Measurements from ENCODE around the gene PLSCR4. TPM values are rescaled to one million over a fixed set of nuclear protein-coding genes. Genes with fewer than 3 reads are reported as not detected.

Gene PLSCR4
- total and polyA plus RNA-seq, 11 donors: 4.0 to 36.3 (median 13.4) TPM

GRCh38 chr3:146279951-146280350, 29.0 kb upstream of the PLSCR4 start:
- H3K27ac ChIP-seq: no peak overlapping the region
- intact Hi-C loops (cut with DNase I): loop anchor here in 1 of 10 donors (5.0 kb wide), 1 partner anchor 32 kb away; no protein-coding TSS in a partner anchor
- 79 to 84% (median 80%) methylated on average over 3 of the region's 3 CpGs for WGBS, 4 donors
- no peaks in the 10 kb centered on the region for H3K27me3 ChIP-seq
- H3K36me3 ChIP-seq: no peaks in the 10 kb centered on the region
- no peak overlapping the region for H3K4me3 ChIP-seq
- DNase-seq: no peak
- no peak for ATAC-seq
- peaks cover 0 to 38% (median 5%) of the 10 kb centered on the region in 12 donors for H3K4me1 ChIP-seq
- no peak for TF ChIP-seq CTCF (IDR thresholded peaks at IDR 0.05)
- no peak for TF ChIP-seq POLR2A (IDR thresholded peaks at IDR 0.05)
- H3K9me3 ChIP-seq: no peaks in the 10 kb centered on the region

DNA sequence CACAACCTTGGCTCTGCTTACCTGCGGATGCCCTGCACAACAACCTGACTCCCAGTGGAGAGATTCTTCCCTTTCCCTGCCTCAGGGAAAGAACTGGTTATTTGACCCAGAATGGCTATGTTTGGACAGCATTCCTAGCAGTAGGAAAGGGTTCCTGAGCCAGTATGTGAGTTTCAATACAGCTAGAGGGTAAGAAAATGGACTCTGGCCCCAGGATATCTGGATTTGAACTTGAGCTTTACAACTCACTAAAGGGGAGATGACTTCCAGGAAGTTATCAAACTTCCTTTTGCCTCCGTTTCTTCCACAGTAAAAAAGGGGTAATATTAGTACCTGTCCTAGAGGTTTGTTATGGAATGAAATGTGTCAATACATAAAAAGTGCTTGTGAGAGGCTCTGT, 28.1 kb upstream of the PLSCR4 start:
- Histone ChIP-seq H3K4me1 (peaks cover 0 to 47% (median 5%) of the 10 kb centered on the region in 12 donors), H3K27ac (no peak overlapping the region)

DNA sequence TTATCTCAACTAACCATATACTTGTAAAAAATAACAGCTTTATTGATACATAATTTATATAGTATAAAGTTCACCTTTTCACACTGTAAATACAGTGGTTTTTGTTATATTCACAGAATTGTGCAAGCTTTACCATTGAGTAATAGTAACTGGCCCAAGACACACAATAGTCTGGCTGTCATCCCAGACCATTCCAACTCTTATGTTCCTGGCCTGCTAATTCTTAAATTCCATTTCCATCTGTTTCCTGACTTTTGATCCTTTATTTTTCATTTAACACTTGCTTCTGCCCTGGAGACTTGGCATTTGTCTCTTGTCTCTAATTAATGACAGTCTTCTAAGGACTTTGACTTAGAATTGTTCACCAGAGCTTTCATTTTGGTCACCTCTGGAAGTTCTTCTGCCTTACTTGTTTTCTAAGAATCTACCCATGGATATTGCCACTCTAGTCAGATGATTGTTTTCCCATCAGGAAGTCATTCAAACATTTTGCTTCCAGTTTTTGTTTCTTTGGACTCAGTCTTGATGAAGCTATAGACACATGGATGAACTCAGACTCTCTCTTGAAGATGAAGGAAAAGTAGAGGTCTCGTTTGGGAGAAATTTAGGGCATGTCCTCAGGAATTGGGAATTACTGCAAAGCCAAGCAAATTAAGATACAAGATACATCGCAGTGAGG, 27.2 kb upstream of the PLSCR4 start:
- H3K36me3 ChIP-seq: no peaks in the 10 kb centered on the region
- no peaks in the 10 kb centered on the region for H3K9me3 ChIP-seq
- no peaks in the 10 kb centered on the region for H3K27me3 ChIP-seq
- TF ChIP-seq CTCF (IDR thresholded peaks at IDR 0.05) (no peak), POLR2A (IDR thresholded peaks at IDR 0.05) (no peak)
- WGBS, 4 donors: 55 to 76% (median 70%) methylated on average over 2 of the region's 2 CpGs
- H3K4me3 ChIP-seq: no peak overlapping the region
- ATAC-seq (peak; percentile 34 to 76 (median 72)), DNase-seq (peak in 3 of 5 donors; percentile 26 to 32 (median 31))
- peaks cover 0 to 47% (median 5%) of the 10 kb centered on the region in 12 donors for H3K4me1 ChIP-seq
- intact Hi-C loops (cut with DNase I): loop anchor here in 1 of 10 donors (5.0 kb wide), 1 partner anchor 34 kb away; no protein-coding TSS in a partner anchor
- H3K27ac ChIP-seq: peak overlapping the region in 7 of 12 donors; percentile 8 to 62 (median 32)

More for the DNA sequence above, 28.1 kb upstream of the PLSCR4 start:
- 78 to 89% (median 85%) methylated on average over 2 of the region's 2 CpGs for WGBS, 4 donors
- H3K36me3 ChIP-seq: no peaks in the 10 kb centered on the region
- intact Hi-C loops (cut with DNase I): loop anchor here in 1 of 10 donors (5.0 kb wide), 1 partner anchor 33 kb away; no protein-coding TSS in a partner anchor
- H3K27me3 ChIP-seq: no peaks in the 10 kb centered on the region
- ATAC-seq (no peak), DNase-seq (no peak)
- H3K4me3 ChIP-seq: no peak overlapping the region
- H3K9me3 ChIP-seq: no peaks in the 10 kb centered on the region
- no peak for TF ChIP-seq POLR2A (IDR thresholded peaks at IDR 0.05)
- no peak for TF ChIP-seq CTCF (IDR thresholded peaks at IDR 0.05)

DNA sequence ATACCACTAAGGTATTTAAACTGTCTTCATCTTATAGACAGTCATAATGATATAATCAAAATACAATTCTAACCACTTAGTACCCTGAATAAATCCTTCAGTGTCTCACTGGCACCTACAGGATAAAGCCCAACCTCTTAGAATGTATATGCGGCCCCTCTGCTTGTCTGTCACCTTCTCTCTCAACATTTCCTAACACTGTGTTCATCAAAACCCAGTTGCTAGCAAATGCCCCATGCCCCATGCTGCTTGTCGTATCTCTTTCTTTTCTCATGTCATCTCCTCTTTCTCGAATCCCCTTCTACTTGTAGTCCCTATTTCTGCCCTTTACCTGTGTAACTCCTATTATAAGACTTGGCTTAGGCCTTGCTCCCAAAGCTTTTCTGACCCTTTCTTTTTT, 24.6 kb upstream of the PLSCR4 start:
- Histone ChIP-seq H3K27me3 (no peaks in the 10 kb centered on the region), H3K36me3 (no peaks in the 10 kb centered on the region), H3K4me1 (peaks cover 0 to 43% (median 5%) of the 10 kb centered on the region in 12 donors), H3K9me3 (no peaks in the 10 kb centered on the region), H3K27ac (peak overlapping the region in 11 of 12 donors; percentile 1 to 80 (median 52)), H3K4me3 (no peak overlapping the region)
- TF ChIP-seq CTCF (IDR thresholded peaks at IDR 0.05) (no peak), POLR2A (IDR thresholded peaks at IDR 0.05) (no peak)
- DNase-seq: no peak
- intact Hi-C loops (cut with DNase I): loop anchor here in 1 of 10 donors (5.0 kb wide), 1 partner anchor 37 kb away; no protein-coding TSS in a partner anchor
- 90 to 92% (median 91%) methylated on average over 3 of the region's 3 CpGs for WGBS, 4 donors
- no peak for ATAC-seq

Measured in heart left ventricle (tissue), 16 donors.